ENCODE data around the gene MMP12. TPM values are rescaled to one million over a fixed set of nuclear protein-coding genes. Genes with fewer than 3 reads are reported as not detected.
"Not testable (repeated sequence)": the region's sequence is repeated elsewhere in the genome, so short reads cannot be mapped to it uniquely, and the experiment has no call there.

Gene MMP12
- total RNA-seq (not detected), polyA plus RNA-seq (ENCODE audit: insufficient read length in 2 of 2) (under 1 TPM in 1 of 2 donors, not detected in 1; 0.09 TPM)
- long read RNA-seq, donor 1 = 0 reads
- long read RNA-seq, donor 2 = 0 reads
- long read RNA-seq, donor 3 = 0 reads
- long read RNA-seq, donor 4 = 0 reads

GRCh38 chr11:102874852-102875251 is at the start of gene MMP12:
MMP12 (minus strand) TSS chr11:102874982; CDS start chr11:102874937, 45 bp downstream.
- no peaks in the 10 kb centered on the region for H3K36me3 ChIP-seq (ENCODE audit: control insufficient read depth, insufficient read depth, low read length)
- no peaks in the 10 kb centered on the region for H3K27me3 ChIP-seq (ENCODE audit: control insufficient read depth, insufficient read depth, low read length)
- H3K27ac ChIP-seq (ENCODE audit: low read depth, low read length) = no peak within 1 kb of the TSS
- DNase-seq (ENCODE audit: low read depth in 4 of 6, low spot score in 6 of 6) = no peak
- no peaks in the 10 kb centered on the region for H3K4me1 ChIP-seq (ENCODE audit: control insufficient read depth, insufficient read depth, low read length)
- no CpG with 5 or more reads among the region's 4 CpGs for WGBS (ENCODE audit: insufficient coverage)
- H3K9me3 ChIP-seq (ENCODE audit: control insufficient read depth, insufficient read depth, low read length) = no peaks in the 10 kb centered on the region
- H3K4me3 ChIP-seq (ENCODE audit: low read depth, low read length) = no peak within 1 kb of the TSS

GRCh38 chr11:102921587-102922220 is 46.9 kb upstream of the MMP12 start:
- no peak overlapping the region for H3K27ac ChIP-seq (ENCODE audit: low read depth, low read length)
- WGBS (ENCODE audit: insufficient coverage) = 82% methylated on average over 1 of the region's 3 CpGs
- H3K9me3 ChIP-seq (ENCODE audit: control insufficient read depth, insufficient read depth, low read length) = no peaks in the 10 kb centered on the region
- no peaks in the 10 kb centered on the region for H3K27me3 ChIP-seq (ENCODE audit: control insufficient read depth, insufficient read depth, low read length)
- no peak overlapping the region for H3K4me3 ChIP-seq (ENCODE audit: low read depth, low read length)
- no peaks in the 10 kb centered on the region for H3K4me1 ChIP-seq (ENCODE audit: control insufficient read depth, insufficient read depth, low read length)
- no peaks in the 10 kb centered on the region for H3K36me3 ChIP-seq (ENCODE audit: control insufficient read depth, insufficient read depth, low read length)
- DNase-seq (ENCODE audit: low read depth in 4 of 6, low spot score in 6 of 6) = no peak

GRCh38 chr11:102920118-102920684 is 45.4 kb upstream of the MMP12 start:
- 81% methylated on average over 8 of the region's 13 CpGs for WGBS (ENCODE audit: insufficient coverage)
- Histone ChIP-seq H3K27me3 (ENCODE audit: control insufficient read depth, insufficient read depth, low read length) (no peaks in the 10 kb centered on the region), H3K27ac (ENCODE audit: low read depth, low read length) (no peak overlapping the region), H3K9me3 (ENCODE audit: control insufficient read depth, insufficient read depth, low read length) (no peaks in the 10 kb centered on the region), H3K36me3 (ENCODE audit: control insufficient read depth, insufficient read depth, low read length) (no peaks in the 10 kb centered on the region), H3K4me1 (ENCODE audit: control insufficient read depth, insufficient read depth, low read length) (no peaks in the 10 kb centered on the region), H3K4me3 (ENCODE audit: low read depth, low read length) (no peak overlapping the region)
- no peak for DNase-seq (ENCODE audit: low read depth in 4 of 6, low spot score in 6 of 6)

GRCh38 chr11:102915044-102915375 is 40.2 kb upstream of the MMP12 start:
- H3K27ac ChIP-seq (ENCODE audit: low read depth, low read length) = no peak overlapping the region
- H3K4me1 ChIP-seq (ENCODE audit: control insufficient read depth, insufficient read depth, low read length) = no peaks in the 10 kb centered on the region
- no peak for DNase-seq (ENCODE audit: low read depth in 4 of 6, low spot score in 6 of 6)
- H3K36me3 ChIP-seq (ENCODE audit: control insufficient read depth, insufficient read depth, low read length) = no peaks in the 10 kb centered on the region
- no peaks in the 10 kb centered on the region for H3K27me3 ChIP-seq (ENCODE audit: control insufficient read depth, insufficient read depth, low read length)
- no peaks in the 10 kb centered on the region for H3K9me3 ChIP-seq (ENCODE audit: control insufficient read depth, insufficient read depth, low read length)
- H3K4me3 ChIP-seq (ENCODE audit: low read depth, low read length) = no peak overlapping the region

GRCh38 chr11:102914238-102915043 is 39.7 kb upstream of the MMP12 start:
- H3K4me1 ChIP-seq (ENCODE audit: control insufficient read depth, insufficient read depth, low read length) = no peaks in the 10 kb centered on the region
- H3K27ac ChIP-seq (ENCODE audit: low read depth, low read length) = no peak overlapping the region
- no peaks in the 10 kb centered on the region for H3K36me3 ChIP-seq (ENCODE audit: control insufficient read depth, insufficient read depth, low read length)
- peak in 2 of 6 donors; percentile 25 to 51 for DNase-seq (ENCODE audit: low read depth in 4 of 6, low spot score in 6 of 6)
- WGBS (ENCODE audit: insufficient coverage) = 56% methylated on average over 2 of the region's 3 CpGs
- no peaks in the 10 kb centered on the region for H3K27me3 ChIP-seq (ENCODE audit: control insufficient read depth, insufficient read depth, low read length)
- no peak overlapping the region for H3K4me3 ChIP-seq (ENCODE audit: low read depth, low read length)
- H3K9me3 ChIP-seq (ENCODE audit: control insufficient read depth, insufficient read depth, low read length) = no peaks in the 10 kb centered on the region

- no peaks in the 10 kb centered on the region for H3K27me3 ChIP-seq (ENCODE audit: control insufficient read depth, insufficient read depth, low read length)
- no peaks in the 10 kb centered on the region for H3K36me3 ChIP-seq (ENCODE audit: control insufficient read depth, insufficient read depth, low read length)
- H3K4me3 ChIP-seq (ENCODE audit: low read depth, low read length) = no peak overlapping the region
- H3K9me3 ChIP-seq (ENCODE audit: control insufficient read depth, insufficient read depth, low read length) = no peaks in the 10 kb centered on the region
- DNase-seq (ENCODE audit: low read depth in 4 of 6, low spot score in 6 of 6) = no peak
- no peaks in the 10 kb centered on the region for H3K4me1 ChIP-seq (ENCODE audit: control insufficient read depth, insufficient read depth, low read length)
- WGBS (ENCODE audit: insufficient coverage) = 100% methylated on average over 1 of the region's 2 CpGs
- no peak overlapping the region for H3K27ac ChIP-seq (ENCODE audit: low read depth, low read length)
Observed at GRCh38 chr11:102912482-102912830, 37.7 kb upstream of the MMP12 start.

- 88% methylated on average over 7 of the region's 13 CpGs for WGBS (ENCODE audit: insufficient coverage)
- Histone ChIP-seq H3K36me3 (ENCODE audit: control insufficient read depth, insufficient read depth, low read length) (no peaks in the 10 kb centered on the region), H3K4me3 (ENCODE audit: low read depth, low read length) (no peak overlapping the region), H3K9me3 (ENCODE audit: control insufficient read depth, insufficient read depth, low read length) (no peaks in the 10 kb centered on the region), H3K27ac (ENCODE audit: low read depth, low read length) (no peak overlapping the region), H3K4me1 (ENCODE audit: control insufficient read depth, insufficient read depth, low read length) (no peaks in the 10 kb centered on the region), H3K27me3 (ENCODE audit: control insufficient read depth, insufficient read depth, low read length) (no peaks in the 10 kb centered on the region)
- no peak for DNase-seq (ENCODE audit: low read depth in 4 of 6, low spot score in 6 of 6)
Observed at GRCh38 chr11:102911758-102912481, 37.1 kb upstream of the MMP12 start.

- WGBS (ENCODE audit: insufficient coverage) = 95% methylated on average over 4 of the region's 5 CpGs
- DNase-seq (ENCODE audit: low read depth in 4 of 6, low spot score in 6 of 6); H3K27ac ChIP-seq (ENCODE audit: low read depth, low read length); H3K36me3 ChIP-seq (ENCODE audit: control insufficient read depth, insufficient read depth, low read length); H3K4me1 ChIP-seq (ENCODE audit: control insufficient read depth, insufficient read depth, low read length); H3K9me3 ChIP-seq (ENCODE audit: control insufficient read depth, insufficient read depth, low read length); H3K27me3 ChIP-seq (ENCODE audit: control insufficient read depth, insufficient read depth, low read length); H3K4me3 ChIP-seq (ENCODE audit: low read depth, low read length): not testable (repeated sequence)
Observed at GRCh38 chr11:102905848-102906247, 31.1 kb upstream of the MMP12 start.

- not testable (repeated sequence) for H3K27me3 ChIP-seq (ENCODE audit: control insufficient read depth, insufficient read depth, low read length); H3K4me3 ChIP-seq (ENCODE audit: low read depth, low read length); DNase-seq (ENCODE audit: low read depth in 4 of 6, low spot score in 6 of 6); H3K27ac ChIP-seq (ENCODE audit: low read depth, low read length); H3K9me3 ChIP-seq (ENCODE audit: control insufficient read depth, insufficient read depth, low read length); H3K36me3 ChIP-seq (ENCODE audit: control insufficient read depth, insufficient read depth, low read length); H3K4me1 ChIP-seq (ENCODE audit: control insufficient read depth, insufficient read depth, low read length)
- 58% methylated on average over 5 of the region's 5 CpGs for WGBS (ENCODE audit: insufficient coverage)
Observed at GRCh38 chr11:102903895-102904294, 29.1 kb upstream of the MMP12 start.
